ENCODE data around the gene COL4A1. TPM values are rescaled to one million over a fixed set of nuclear protein-coding genes. Genes with fewer than 3 reads are reported as not detected.
A peak's percentile ranks its signal among the peaks of the same experiment; 100 is the strongest.

The COL4A1 gene
- total and polyA plus RNA-seq, 11 donors = 52.6 to 428 (median 184) TPM

- Histone ChIP-seq H3K27ac (peak overlapping the region in 9 of 12 donors; percentile 83 to 96 (median 89)), H3K4me1 (peaks cover 29 to 77% (median 63%) of the 10 kb centered on the region in 12 donors), H3K36me3 (no peaks in the 10 kb centered on the region), H3K27me3 (no peaks in the 10 kb centered on the region), H3K4me3 (no peak overlapping the region), H3K9me3 (no peaks in the 10 kb centered on the region)
- whole genome bisulfite sequencing, 4 donors = 89 to 95% (median 90%) methylated on average over 9 of the region's 9 CpGs
- no peak for TF ChIP-seq POLR2A (IDR thresholded peaks at IDR 0.05)
- TF ChIP-seq, protein P1, sequence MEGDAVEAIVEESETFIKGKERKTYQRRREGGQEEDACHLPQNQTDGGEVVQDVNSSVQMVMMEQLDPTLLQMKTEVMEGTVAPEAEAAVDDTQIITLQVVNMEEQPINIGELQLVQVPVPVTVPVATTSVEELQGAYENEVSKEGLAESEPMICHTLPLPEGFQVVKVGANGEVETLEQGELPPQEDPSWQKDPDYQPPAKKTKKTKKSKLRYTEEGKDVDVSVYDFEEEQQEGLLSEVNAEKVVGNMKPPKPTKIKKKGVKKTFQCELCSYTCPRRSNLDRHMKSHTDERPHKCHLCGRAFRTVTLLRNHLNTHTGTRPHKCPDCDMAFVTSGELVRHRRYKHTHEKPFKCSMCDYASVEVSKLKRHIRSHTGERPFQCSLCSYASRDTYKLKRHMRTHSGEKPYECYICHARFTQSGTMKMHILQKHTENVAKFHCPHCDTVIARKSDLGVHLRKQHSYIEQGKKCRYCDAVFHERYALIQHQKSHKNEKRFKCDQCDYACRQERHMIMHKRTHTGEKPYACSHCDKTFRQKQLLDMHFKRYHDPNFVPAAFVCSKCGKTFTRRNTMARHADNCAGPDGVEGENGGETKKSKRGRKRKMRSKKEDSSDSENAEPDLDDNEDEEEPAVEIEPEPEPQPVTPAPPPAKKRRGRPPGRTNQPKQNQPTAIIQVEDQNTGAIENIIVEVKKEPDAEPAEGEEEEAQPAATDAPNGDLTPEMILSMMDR (IDR thresholded peaks at IDR 0.05) = no peak
- intact Hi-C loops (cut with DNase I) = loop anchor here in 1 of 10 donors (5.0 kb wide), 1 partner anchor 35 kb away; the partner anchor contains the start of genes COL4A1 and COL4A2
- peak in 1 of 5 donors; percentile 21 for DNase-seq
- ATAC-seq = no peak
These were observed 35.5 kb upstream of the COL4A1 start for GRCh38 chr13:110342474-110342873.

- Histone ChIP-seq H3K36me3 (no peaks in the 10 kb centered on the region), H3K27me3 (no peaks in the 10 kb centered on the region), H3K27ac (peak overlapping the region; percentile 74 to 96 (median 90)), H3K9me3 (no peaks in the 10 kb centered on the region), H3K4me3 (peak overlapping the region in 10 of 12 donors; percentile 1 to 32 (median 16)), H3K4me1 (peaks cover 29 to 77% (median 63%) of the 10 kb centered on the region in 12 donors)
- 3 to 7% (median 7%) methylated on average over 14 of the region's 14 CpGs for WGBS, 4 donors
- ATAC-seq = peak in 3 of 4 donors; percentile 28 to 56 (median 40)
- DNase-seq = peak in 3 of 5 donors; percentile 54 to 59 (median 58)
- no peak for TF ChIP-seq POLR2A (IDR thresholded peaks at IDR 0.05)
- TF ChIP-seq, protein P1 (IDR thresholded peaks at IDR 0.05) = no peak
- intact Hi-C loops (cut with DNase I) = loop anchor here in 1 of 10 donors (5.0 kb wide), 1 partner anchor 34 kb away; the partner anchor contains the start of genes COL4A1 and COL4A2
These were observed 34.7 kb upstream of the COL4A1 start for GRCh38 chr13:110341445-110342244.

DNA sequence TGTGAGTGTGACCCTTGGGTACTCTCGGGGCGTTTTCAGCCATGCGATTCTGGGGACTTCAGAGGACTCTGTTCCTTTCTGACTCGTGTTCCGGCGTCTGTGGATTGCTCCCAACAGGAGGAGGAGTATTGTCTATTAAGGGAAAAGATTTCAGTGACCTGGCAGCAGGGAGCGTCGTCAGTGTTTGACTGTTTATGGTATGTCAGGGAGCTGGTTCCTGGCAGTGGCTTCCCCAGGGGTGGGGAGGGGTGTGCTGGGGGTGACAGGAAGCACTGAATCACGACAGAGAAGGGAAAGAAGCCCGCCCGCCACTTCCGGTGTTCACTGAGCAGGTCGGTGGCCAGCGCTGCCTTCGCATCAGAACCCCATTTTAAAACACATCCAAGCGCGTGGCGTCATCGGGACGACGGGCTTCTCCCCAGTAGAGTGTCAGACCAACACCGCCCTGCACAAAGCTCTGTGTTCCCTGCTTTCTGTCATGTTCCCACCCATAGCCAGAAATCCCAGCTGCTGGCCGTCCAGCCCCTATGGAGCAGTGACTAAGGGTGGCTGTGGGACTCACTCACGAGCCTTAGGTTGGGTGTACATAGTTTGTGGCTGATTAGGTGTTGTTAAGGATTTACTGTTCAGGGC, 34.0 kb upstream of the COL4A1 start:
- Histone ChIP-seq H3K27ac (peak overlapping the region; percentile 74 to 96 (median 90)), H3K4me3 (peak overlapping the region in 9 of 12 donors; percentile 1 to 32 (median 16)), H3K9me3 (no peaks in the 10 kb centered on the region), H3K27me3 (no peaks in the 10 kb centered on the region), H3K36me3 (no peaks in the 10 kb centered on the region), H3K4me1 (peaks cover 29 to 81% (median 70%) of the 10 kb centered on the region in 12 donors)
- TF ChIP-seq, protein P1 (IDR thresholded peaks at IDR 0.05) = peak in 2 of 12 donors; percentile 7 to 19
- no peak for TF ChIP-seq POLR2A (IDR thresholded peaks at IDR 0.05)
- WGBS, 4 donors = 8 to 14% (median 12%) methylated on average over 16 to 24 of the region's 24 CpGs
- ATAC-seq = peak; percentile 57 to 78 (median 71)
- intact Hi-C loops (cut with DNase I) = loop anchor here in 1 of 10 donors (5.0 kb wide), 1 partner anchor 34 kb away; the partner anchor contains the start of genes COL4A1 and COL4A2
- DNase-seq = peak; percentile 82 to 93 (median 86)

Data from heart left ventricle (tissue), 16 donors.